Activated naive CD8-positive, alpha-beta T cell treated with anti-CD3 and anti-CD28 coated beads for 36 hours (primary cell): ENCODE results near the gene SEBOX. TPM values are rescaled to one million over a fixed set of nuclear protein-coding genes. Genes with fewer than 3 reads are reported as not detected.

Experiments used
- DNase-seq: peaks from one replicate; pipeline ENCODE4 v3.0.0; 2021
- H3K27ac Mint-ChIP-seq: one replicate; pipeline ENCODE4 v1.8.0; 2022; ENCODE audit warnings: mild to moderate bottlenecking, moderate library complexity, mixed read lengths
- H3K27me3 Mint-ChIP-seq: one replicate; pipeline ENCODE4 v1.8.0; 2022; ENCODE audit warnings: mild to moderate bottlenecking, mixed read lengths
- H3K36me3 Mint-ChIP-seq: one replicate; pipeline ENCODE4 v1.8.0; 2021; ENCODE audit warnings: mild to moderate bottlenecking, mixed read lengths
- H3K4me1 Mint-ChIP-seq: one replicate; pipeline ENCODE4 v1.8.0; 2021; ENCODE audit warnings: mixed read lengths
- H3K4me3 Mint-ChIP-seq: one replicate; pipeline ENCODE4 v1.8.0; 2022; ENCODE audit warnings: mild to moderate bottlenecking, moderate library complexity, mixed read lengths
- H3K9me3 Mint-ChIP-seq: one replicate; pipeline ENCODE4 v1.8.0; 2022; ENCODE audit warnings: mixed read lengths
- total RNA-seq, 2 experiments: library from RNA; stranded (reverse); gene quantifications; one replicate each; pipeline ENCODE4 v1.2.3, GENCODE V29; 2021

The SEBOX gene
- total RNA-seq, 2 experiments from 2014 or later = not detected

GRCh38 chr17:28366605-28367004 is 1.6 kb upstream of the SEBOX start:
- DNase-seq = no peak
- Mint-ChIP-seq H3K9me3 (no peaks in the 10 kb centered on the region), H3K4me1 (peaks cover 11% of the 10 kb centered on the region), H3K27me3 (no peaks in the 10 kb centered on the region), H3K27ac (peak overlapping the region; percentile 49), H3K36me3 (no peaks in the 10 kb centered on the region), H3K4me3 (no peak overlapping the region)

GRCh38 chr17:28365487-28365886 is 488 bp upstream of the SEBOX start:
- H3K27ac Mint-ChIP-seq = no peak overlapping the region
- H3K9me3 Mint-ChIP-seq = no peaks in the 10 kb centered on the region
- H3K4me3 Mint-ChIP-seq = no peak overlapping the region
- H3K27me3 Mint-ChIP-seq = no peaks in the 10 kb centered on the region
- peaks cover 2% of the 10 kb centered on the region for H3K36me3 Mint-ChIP-seq
- H3K4me1 Mint-ChIP-seq = peaks cover 4% of the 10 kb centered on the region
- no peak for DNase-seq

GRCh38 chr17:28363776-28364650 is 986 bp downstream of the SEBOX start:
- no peak for DNase-seq
- Mint-ChIP-seq H3K4me3 (no peak overlapping the region), H3K4me1 (peaks cover 3% of the 10 kb centered on the region), H3K9me3 (no peaks in the 10 kb centered on the region), H3K27ac (no peak overlapping the region), H3K36me3 (peaks cover 2% of the 10 kb centered on the region), H3K27me3 (no peaks in the 10 kb centered on the region)

GRCh38 chr17:28363186-28363585 is 1.8 kb downstream of the SEBOX start:
- Mint-ChIP-seq H3K9me3 (no peaks in the 10 kb centered on the region), H3K27me3 (no peaks in the 10 kb centered on the region), H3K27ac (no peak overlapping the region), H3K36me3 (peaks cover 2% of the 10 kb centered on the region), H3K4me3 (no peak overlapping the region), H3K4me1 (peaks cover 6% of the 10 kb centered on the region)
- DNase-seq = no peak

GRCh38 chr17:28357901-28358197 is 7.2 kb downstream of the SEBOX start:
- H3K4me1 Mint-ChIP-seq = peaks cover 29% of the 10 kb centered on the region
- DNase-seq = no peak
- peaks cover 12% of the 10 kb centered on the region for H3K36me3 Mint-ChIP-seq
- H3K27ac Mint-ChIP-seq = peak overlapping the region; percentile 89
- peak overlapping the region; percentile 88 for H3K4me3 Mint-ChIP-seq
- H3K9me3 Mint-ChIP-seq = no peaks in the 10 kb centered on the region
- no peaks in the 10 kb centered on the region for H3K27me3 Mint-ChIP-seq

GRCh38 chr17:28357061-28357900 is 7.7 kb downstream of the SEBOX start, which contains the start of gene POLDIP2:
Gene POLDIP2 (minus strand): TSS chr17:28357527. CDS start chr17:28357448, 79 bp downstream.
- H3K4me1 Mint-ChIP-seq = peaks cover 29% of the 10 kb centered on the region
- H3K27ac Mint-ChIP-seq = peak within 1 kb of the TSS; percentile 89
- peaks cover 13% of the 10 kb centered on the region for H3K36me3 Mint-ChIP-seq
- H3K9me3 Mint-ChIP-seq = no peaks in the 10 kb centered on the region
- peak within 1 kb of the TSS; percentile 88 for H3K4me3 Mint-ChIP-seq
- DNase-seq = peak; percentile 98
- no peaks in the 10 kb centered on the region for H3K27me3 Mint-ChIP-seq

- H3K9me3 Mint-ChIP-seq = no peaks in the 10 kb centered on the region
- no peak for DNase-seq
- no peaks in the 10 kb centered on the region for H3K27me3 Mint-ChIP-seq
- no peak overlapping the region for H3K4me3 Mint-ChIP-seq
- peaks cover 21% of the 10 kb centered on the region for H3K36me3 Mint-ChIP-seq
- H3K27ac Mint-ChIP-seq = no peak overlapping the region
- peaks cover 9% of the 10 kb centered on the region for H3K4me1 Mint-ChIP-seq
Observed at GRCh38 chr17:28350271-28350670, 14.7 kb downstream of the SEBOX start.

GRCh38 chr17:28348979-28349378 is 16.0 kb downstream of the SEBOX start:
- Mint-ChIP-seq H3K27me3 (no peaks in the 10 kb centered on the region), H3K4me3 (no peak overlapping the region), H3K4me1 (no peaks in the 10 kb centered on the region), H3K9me3 (no peaks in the 10 kb centered on the region), H3K36me3 (peaks cover 24% of the 10 kb centered on the region), H3K27ac (no peak overlapping the region)
- no peak for DNase-seq

GRCh38 chr17:28347261-28347891 is 17.6 kb downstream of the SEBOX start:
- Mint-ChIP-seq H3K36me3 (peaks cover 22% of the 10 kb centered on the region), H3K9me3 (no peaks in the 10 kb centered on the region), H3K4me1 (peaks cover 3% of the 10 kb centered on the region), H3K27me3 (no peaks in the 10 kb centered on the region), H3K27ac (no peak overlapping the region), H3K4me3 (no peak overlapping the region)
- no peak for DNase-seq

- H3K36me3 Mint-ChIP-seq = peaks cover 20% of the 10 kb centered on the region
- no peak overlapping the region for H3K4me3 Mint-ChIP-seq
- no peak overlapping the region for H3K27ac Mint-ChIP-seq
- H3K27me3 Mint-ChIP-seq = no peaks in the 10 kb centered on the region
- H3K9me3 Mint-ChIP-seq = no peaks in the 10 kb centered on the region
- no peak for DNase-seq
- peaks cover 3% of the 10 kb centered on the region for H3K4me1 Mint-ChIP-seq
Observed at GRCh38 chr17:28346746-28347246, 18.2 kb downstream of the SEBOX start.

- Mint-ChIP-seq H3K27me3 (no peaks in the 10 kb centered on the region), H3K4me3 (no peak overlapping the region), H3K4me1 (peaks cover 3% of the 10 kb centered on the region), H3K36me3 (peaks cover 16% of the 10 kb centered on the region), H3K9me3 (no peaks in the 10 kb centered on the region), H3K27ac (peak overlapping the region; percentile 6)
- DNase-seq = no peak
Observed at GRCh38 chr17:28346199-28346580, 18.8 kb downstream of the SEBOX start.

- Mint-ChIP-seq H3K4me3 (no peak overlapping the region), H3K27me3 (no peaks in the 10 kb centered on the region), H3K9me3 (no peaks in the 10 kb centered on the region), H3K36me3 (peaks cover 16% of the 10 kb centered on the region), H3K4me1 (peaks cover 3% of the 10 kb centered on the region), H3K27ac (peak overlapping the region; percentile 6)
- DNase-seq = no peak
Observed at GRCh38 chr17:28345419-28346198, 19.4 kb downstream of the SEBOX start.

- DNase-seq = no peak
- Mint-ChIP-seq H3K4me1 (peaks cover 3% of the 10 kb centered on the region), H3K36me3 (peaks cover 16% of the 10 kb centered on the region), H3K27me3 (no peaks in the 10 kb centered on the region), H3K4me3 (no peak overlapping the region), H3K9me3 (no peaks in the 10 kb centered on the region), H3K27ac (no peak overlapping the region)
Observed at GRCh38 chr17:28344435-28344901, 20.5 kb downstream of the SEBOX start.

- no peak for DNase-seq
- Mint-ChIP-seq H3K36me3 (peaks cover 16% of the 10 kb centered on the region), H3K9me3 (no peaks in the 10 kb centered on the region), H3K27ac (no peak overlapping the region), H3K4me1 (peaks cover 3% of the 10 kb centered on the region), H3K27me3 (no peaks in the 10 kb centered on the region), H3K4me3 (no peak overlapping the region)
Observed at GRCh38 chr17:28344011-28344410, 21.0 kb downstream of the SEBOX start.
